HG02870 (cell line): ENCODE results near the gene CDCA7L.
"Not testable (repeated sequence)": the region's sequence is repeated elsewhere in the genome, so short reads cannot be mapped to it uniquely, and the experiment has no call there.

Source experiments
- ATAC-seq: cut with Tn5 transposase; IDR thresholded peaks from one replicate; pipeline ENCODE4 v1.9.1; 2021; ENCODE audit warnings: mild to moderate bottlenecking, moderate library complexity; ENCODE audit not compliant: unreplicated experiment

CDCA7L gene

DNA sequence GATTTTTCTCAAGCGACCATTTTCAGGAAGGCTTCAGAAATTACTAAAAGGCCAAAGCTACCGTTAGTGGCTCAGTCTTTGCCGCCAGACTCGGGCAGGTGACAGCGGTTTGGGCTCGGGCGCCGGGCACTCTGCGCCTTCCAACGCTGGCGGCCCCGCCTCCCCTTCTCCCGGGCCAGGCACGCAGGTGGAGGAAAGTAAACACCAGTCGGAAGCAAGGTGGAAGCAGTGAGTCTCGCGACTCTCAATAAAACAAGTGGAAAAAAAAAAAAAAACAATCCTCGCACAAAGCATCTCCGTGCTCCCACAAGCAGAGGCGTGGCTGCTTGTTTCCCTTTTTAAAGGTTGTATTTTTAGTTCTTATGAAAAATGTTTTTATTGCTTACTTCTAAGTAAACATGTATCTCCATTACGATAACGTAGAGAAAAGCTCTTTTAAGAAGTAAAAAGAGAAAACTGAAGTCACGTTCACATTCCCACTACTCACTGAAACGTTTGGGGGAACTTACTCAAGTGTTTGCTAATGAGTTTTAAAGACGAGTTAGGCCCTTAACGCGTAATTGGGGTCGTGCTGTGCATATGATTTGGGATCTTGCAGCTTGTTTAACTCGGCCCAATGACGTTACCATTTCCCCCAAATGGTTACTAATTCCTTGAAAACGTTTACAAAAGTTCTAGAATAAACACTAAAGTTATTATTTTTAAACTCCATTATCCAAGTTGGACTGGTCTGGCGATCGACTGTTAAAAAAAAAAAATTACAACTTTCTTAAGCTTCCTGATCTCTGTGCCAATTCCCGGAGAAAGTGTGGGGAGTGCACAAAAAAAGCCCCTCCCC, 864 bp downstream of the CDCA7L start:
- no peak for ATAC-seq

DNA sequence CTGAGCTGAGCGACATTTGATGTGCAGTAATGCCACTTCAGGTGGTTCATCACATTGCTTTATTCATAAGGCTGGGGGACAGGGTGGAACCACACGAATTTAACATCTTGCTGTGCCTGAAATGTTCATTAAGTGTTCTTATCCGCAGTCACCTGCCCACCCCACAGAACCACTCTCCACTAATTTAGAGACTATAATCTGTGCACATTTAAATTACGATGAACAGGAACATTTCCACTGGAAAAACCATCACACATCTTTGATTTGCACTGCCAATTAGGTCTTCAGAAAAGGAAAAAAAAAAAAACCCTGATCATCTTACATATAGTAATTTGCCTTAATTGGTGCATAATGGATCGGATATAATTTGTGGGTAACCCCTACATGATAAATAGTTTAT, 2.3 kb downstream of the CDCA7L start:
- no peak for ATAC-seq

DNA sequence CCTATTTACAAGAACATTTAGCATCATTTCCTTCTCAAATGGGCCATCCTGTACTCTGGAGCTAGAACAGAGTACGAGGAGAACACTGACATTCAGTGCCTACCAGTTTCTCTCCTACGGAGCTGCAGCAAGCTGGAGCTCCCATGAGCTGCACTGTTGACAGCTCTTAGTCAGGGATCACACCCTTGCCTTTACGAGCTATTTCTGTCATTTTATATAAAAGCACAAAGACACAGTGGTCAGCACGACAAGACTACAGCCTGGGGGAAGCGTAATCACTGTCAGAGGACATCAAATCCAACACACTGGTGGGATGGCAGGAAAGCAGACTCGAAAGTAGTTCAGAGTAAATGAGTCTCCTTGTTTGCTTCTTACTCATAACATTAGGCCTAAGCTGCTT, 2.7 kb downstream of the CDCA7L start:
- ATAC-seq = no peak

DNA sequence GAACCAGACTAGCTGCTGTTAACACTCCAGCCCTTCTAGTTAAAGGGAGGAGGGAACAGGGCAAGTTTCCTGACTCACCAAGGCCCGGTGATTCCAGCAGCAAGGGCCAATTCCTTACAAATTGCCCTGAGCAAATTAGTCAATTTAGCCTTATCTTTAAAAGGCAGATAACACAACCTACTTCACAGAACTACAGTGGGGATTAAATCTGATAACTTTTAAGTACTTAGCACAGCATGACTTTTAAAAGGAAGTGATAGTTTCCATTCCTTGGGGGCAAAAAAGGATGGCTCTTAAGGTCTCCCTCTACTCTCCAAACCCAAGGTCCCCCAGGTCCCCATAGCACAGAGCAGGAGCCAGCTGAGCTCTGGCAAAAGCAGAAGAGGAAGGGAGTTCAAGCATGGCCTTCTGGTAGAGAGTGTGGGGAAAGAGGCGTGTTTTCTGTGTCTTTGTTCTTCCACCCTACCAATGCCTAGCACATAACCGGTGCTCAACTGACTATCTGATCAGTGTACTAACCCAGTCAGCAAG, 4.0 kb downstream of the CDCA7L start:
- ATAC-seq = no peak

DNA sequence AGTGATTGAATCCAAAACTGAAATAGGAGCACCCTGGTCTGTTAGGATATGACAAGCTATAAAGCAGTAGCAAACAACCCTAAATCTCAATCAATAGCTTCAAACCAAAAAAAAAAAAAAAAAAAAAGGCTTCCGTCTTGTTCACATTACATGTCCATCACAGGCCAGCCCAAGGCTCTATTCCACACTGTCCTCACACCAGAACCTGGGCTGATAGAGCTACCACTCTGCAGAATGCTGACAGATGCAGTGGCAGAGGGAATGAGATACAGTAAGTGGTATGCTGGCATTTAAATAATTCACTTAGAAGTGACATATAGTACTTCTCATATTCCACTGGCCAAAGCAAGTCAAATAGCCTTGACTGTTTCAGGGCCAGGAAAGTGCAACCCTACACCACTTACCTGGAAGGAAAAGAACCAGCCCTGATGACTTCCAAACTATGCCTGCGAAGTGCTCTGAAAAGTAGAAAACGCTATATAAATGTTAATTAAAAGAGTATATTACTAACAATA, 5.8 kb downstream of the CDCA7L start:
- no peak for ATAC-seq

DNA sequence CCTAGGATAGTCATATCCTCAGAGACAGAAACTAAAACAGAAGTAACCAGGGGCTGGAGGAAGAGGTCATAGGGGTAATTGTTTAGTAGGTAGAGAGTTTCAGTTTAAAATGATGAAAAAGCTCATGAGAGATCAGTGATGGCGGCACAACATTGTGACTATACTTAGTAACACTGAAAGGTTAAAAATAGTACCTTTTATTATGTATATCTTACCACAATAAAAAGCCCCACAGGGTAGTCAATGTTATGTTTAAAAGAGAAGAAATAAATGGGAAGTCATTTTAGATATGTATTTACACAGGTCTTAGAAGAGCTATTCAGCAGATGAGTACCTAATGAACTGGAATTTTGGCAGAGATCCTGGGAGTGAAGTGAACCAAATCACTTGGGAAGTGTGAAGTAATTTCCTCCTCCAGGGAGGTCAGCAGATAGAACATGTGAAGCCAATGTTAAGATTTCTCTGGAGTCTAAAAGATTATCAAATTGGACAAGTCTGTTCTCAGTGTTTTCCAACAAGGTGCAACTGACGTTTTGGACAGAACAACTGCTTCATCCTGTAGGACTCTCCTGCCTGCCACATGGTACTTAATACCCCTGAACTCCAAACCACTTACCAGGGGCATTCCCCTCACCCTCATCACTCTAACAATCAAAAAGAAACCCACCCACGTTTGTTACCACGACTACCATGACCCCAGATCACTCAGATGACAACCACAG, 6.4 kb downstream of the CDCA7L start:
- ATAC-seq = peak; percentile 79

DNA sequence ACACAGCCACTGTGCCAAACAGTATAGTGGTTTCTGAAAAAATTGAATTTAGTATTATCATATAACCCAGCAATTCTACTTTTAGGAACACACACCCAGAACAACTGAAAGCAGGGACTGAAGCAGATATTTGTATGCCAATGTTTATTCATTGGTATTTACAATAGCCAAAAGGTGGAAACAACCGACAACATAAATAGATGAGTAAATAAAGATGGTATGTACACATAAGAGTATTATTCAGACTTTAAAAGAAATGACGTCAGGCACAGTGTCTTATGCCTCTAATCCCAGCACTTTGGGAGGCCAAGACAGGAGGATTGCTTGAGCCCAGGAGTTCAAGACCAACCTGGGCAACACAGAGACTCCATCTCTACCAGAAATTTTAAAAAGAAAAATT, 7.2 kb downstream of the CDCA7L start:
- no peak for ATAC-seq

DNA sequence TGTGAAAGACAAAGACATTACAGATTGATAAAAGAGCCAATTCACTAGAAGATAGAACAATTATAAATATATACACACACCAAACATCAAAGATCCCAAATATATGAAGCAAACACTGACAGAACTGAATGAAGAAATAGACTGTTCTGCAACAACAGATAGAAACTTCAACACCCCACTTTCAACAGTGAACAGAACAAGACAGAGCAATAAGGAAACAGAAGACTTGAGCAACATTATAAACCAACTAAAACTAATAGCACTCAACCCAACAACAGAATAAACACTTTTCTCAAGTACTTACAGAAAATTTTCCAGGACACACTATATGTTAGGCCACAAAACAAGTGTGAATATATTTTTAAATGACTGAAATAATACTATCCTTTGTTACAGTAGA, 10.9 kb downstream of the CDCA7L start:
- ATAC-seq = no peak

DNA sequence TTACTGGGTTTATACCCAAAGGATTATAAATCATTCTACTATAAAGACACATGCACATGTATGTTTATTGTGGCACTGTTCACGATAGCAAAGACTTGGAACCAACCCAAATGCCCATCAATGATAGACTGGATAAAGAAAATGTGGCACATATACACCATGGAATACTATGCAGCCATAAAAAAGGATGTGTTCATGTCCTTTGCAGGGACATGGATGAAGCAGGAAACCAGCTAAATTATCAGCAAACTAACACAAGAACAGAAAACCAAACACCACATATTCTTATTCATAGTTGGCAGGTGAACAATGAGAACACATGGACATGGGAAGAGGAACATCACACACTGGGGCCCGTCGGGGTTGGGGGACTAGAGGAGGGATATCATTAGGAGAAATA, 12.4 kb downstream of the CDCA7L start:
- ATAC-seq = not testable (repeated sequence)

DNA sequence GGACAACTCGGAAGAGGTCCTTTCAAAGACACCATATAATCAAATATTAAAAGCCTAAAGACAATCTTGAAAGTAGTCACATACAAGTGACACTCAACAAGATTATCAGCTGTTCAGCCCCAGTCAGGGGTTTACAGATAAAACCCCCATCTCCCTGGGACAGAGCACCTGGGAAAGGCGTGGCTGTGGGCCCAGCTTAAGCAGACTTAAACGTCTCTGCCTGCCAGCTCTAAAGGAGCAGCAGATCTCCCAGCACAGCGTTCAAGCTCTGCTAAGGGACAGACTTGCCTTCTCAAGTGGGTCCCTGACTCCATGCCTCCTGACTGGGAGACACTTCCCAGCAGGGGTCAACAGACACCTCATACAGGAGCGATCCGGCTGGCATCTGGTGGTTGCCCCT, 18.0 kb downstream of the CDCA7L start:
- no peak for ATAC-seq

DNA sequence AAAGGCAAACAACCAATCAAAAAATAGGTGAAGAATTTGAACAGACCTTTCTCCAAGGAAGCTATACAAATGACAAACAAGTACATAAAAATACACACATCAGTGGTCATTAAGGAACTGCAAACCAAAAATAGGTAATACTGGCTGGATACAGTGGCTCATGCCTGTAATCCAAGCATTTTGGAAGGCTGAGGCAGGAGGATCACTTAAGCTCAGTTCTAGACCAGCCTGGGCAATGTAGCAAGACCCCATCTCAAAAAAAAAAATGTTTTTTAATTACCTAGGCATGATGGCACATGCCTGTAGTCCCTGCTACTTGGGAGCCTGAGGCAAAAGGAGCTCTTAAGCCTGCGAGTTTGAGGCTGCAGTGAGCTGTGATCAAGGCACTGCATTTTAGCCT, 19.3 kb downstream of the CDCA7L start:
- no peak for ATAC-seq

DNA sequence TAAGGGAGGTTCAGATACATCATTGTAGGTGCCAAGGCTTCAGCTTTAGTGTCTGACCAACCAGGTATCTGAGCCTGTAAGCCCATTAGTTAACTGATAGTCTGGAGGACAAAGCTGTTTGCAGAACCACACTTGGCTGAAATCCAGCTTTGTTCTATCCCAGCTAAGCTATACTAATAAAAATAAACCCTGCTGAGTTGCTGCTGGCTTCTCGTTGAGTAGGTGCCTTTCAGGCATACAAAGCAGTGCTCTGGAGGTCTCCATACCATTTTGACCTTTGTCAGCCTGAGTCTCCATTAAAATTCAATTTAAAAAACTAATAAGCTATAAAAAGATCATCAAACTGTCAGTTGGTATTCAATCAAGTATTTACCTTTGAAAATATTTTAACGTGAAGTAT, 22.0 kb downstream of the CDCA7L start:
- ATAC-seq = no peak

DNA sequence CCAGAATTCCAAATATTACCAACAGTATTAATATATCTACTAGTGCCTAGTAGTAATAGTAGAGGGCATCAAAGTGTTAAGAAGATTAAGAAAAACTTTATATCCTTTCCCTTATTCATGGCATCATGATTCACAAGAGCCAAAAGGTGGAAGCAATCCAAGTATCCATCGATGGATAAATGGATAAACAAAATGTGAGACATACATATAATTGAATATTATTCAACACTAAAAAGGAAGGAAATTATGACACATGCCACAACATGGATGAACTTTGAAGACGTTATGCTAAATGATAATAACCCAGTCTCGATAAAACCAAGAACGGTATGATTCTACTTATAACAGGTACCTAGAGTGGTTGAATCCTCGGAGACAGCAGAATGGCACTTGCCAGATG, 23.1 kb downstream of the CDCA7L start:
- ATAC-seq = no peak

DNA sequence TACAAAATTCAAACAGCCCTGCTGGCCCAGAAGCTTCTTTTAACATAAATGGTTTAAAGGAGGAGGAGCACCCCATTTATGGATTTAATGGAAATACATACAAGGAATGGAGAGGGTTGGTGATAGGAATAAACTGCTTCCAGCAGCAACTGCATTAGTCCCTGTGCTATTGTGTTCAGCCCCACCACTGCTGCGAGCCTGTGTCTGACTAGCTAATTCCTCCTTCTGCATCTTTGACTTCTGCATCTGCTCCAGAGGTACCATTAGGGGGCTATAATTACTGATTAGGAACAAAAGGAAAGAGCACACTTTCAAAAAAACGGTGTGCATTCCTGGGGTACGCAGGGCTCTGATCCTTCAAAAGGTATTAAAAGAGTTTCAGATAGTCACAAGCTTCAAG, 24.8 kb downstream of the CDCA7L start:
- no peak for ATAC-seq

DNA sequence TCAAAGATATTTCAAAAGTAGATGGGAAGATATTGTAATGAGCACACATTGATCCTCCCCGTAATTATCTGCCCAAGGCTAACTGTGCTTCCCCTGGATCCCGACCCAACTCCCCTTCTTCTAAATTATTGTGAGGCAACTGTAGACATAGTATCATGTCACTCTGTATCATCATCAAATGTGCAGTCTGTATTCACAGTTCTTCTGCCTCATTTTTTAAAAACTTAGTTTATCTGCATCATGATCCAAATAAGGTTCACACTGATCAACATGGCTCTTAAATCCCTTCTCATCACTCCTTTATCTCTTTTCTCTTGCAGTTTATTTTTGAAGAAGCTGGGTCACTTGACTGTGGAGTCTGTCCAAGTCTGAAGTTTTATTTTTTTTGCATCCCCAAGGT, 27.5 kb downstream of the CDCA7L start:
- no peak for ATAC-seq

DNA sequence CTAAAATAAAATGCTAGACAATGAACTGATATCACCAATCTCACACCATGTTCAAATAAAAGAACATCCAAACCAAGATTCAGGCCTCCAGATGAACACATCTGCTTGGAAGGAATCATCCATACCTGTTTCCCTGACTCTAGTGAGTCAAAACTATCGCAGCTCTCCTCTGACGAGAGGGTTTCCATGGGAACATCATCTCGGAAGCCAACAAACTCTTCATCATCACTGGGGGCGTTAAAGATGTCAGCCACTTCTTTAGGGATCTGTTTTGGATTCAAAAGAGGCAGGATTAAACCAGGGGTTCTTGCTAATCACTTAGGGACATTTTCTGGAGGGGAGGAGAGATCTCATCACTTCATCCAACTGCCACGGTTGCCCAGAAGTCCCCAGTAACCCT, 29.1 kb downstream of the CDCA7L start:
- ATAC-seq = no peak

DNA sequence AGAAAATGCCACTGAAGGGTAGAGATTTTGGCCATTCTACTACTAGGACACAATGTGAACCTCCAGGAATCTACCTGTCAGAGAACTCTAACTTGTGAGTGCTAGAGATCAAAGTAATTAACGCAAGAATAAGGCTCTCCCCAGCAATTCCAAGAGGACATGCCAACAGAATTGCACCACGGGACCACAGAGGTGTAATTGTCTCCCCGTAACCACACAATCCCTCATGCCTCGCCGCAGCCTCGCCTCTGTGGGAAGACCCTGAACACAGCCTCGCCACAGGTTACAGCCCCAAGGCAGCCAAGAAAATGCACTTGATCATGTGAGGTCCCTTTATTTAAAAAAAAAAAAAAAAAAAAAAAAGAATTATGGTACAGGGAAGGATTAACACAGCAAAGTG, 29.5 kb downstream of the CDCA7L start:
- no peak for ATAC-seq

DNA sequence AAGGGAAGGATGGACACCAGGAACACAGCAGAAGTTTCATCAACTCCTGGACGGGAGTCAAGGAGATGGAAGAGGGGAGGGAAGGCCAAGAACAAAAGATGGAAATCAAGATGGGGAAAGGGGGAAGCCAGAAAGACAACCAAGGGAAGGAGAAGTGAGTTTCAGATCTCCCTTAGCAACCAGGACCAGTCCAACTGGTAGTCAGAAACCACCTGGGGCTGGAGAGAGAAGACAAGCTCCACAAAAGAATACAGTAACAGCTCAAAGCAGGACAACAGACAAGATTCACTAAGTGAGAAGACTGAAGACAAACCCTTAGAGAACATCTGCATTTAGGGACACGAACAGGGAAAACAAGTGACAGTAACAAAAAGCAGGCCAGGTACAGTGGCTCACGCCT, 30.6 kb downstream of the CDCA7L start:
- no peak for ATAC-seq

DNA sequence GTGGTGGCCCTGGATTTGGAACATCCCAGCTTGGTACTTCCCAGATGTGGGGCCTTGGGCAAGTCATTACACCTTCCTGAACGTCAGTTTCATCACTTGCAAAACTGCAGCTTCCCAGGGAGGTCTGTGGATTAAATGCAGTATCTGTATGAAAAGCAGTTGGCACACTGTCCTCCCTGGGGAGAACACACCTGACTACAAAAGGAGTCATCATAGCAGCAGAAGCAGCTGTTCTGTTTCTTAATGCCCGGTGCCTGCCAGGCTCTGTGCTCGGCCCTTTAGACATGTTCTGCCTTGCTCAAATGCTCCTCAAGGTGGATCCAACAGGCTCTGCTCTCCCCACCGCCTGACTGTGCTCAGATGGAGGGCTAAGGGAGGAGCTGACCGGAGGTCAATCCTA, 31.0 kb downstream of the CDCA7L start:
- no peak for ATAC-seq

DNA sequence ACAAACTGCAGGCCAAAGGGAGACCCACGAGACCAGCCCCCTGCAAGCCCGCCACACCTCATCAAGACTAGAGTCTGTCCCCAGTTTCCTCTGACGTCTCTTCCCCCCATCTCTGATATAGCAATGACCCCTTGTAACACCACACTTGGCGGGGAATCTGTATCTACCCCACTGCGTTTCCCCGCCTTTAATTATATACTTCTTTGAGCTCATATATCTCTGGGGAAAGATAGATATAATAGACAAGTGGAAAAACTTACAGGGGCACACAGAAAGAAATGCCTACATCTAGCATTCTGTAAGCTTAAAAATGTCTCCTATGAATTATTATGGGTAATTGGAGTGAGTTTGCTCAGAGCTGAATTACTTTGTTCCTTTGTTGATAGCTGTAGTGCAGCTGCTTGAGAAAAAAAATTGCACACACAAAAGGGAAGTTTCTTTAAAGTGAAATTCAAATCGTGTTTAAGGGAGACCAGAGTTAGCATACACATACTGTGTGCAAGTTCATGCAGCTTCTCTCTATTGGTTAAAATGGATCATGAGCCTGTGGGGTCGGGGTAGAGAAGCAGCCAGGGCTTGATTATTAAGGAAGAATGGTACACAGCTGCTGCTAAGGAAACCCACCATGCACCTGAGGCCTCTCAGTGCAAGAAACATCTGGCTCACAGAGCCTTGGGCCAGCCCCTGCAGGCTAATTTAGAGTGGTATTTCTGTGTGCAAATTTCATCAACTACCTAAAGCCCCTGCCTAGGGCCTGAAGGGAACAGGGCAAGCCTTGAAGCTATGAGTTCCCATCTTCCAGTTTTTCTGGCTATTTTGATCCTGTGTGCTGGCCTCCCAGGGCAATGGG, 32.5 kb downstream of the CDCA7L start:
- ATAC-seq = no peak

DNA sequence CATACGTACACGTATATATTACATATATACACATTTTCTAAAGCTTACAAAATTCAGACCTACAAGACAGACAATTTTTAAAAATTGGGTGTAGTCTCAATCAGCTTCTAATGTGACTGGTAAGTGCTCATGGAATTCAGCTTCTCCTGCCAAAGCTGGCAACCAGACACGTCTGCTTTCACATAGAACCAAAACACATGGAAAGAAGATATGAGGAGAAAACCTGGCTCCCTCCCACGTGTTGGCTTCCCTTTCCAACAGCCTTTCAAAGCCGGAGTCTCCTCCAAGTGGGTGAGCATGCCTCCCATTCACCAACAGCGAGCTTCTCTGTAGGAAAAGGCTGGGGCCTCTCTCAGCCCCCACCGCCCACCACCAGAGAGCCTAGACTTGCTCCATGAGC, 33.4 kb downstream of the CDCA7L start:
- ATAC-seq = no peak
